Frontal cortex (tissue), 4 donors: ENCODE data around the gene FAM131A. TPM values are rescaled to one million over a fixed set of nuclear protein-coding genes. Genes with fewer than 3 reads are reported as not detected.

Source experiments
- DNase-seq, 2 donors: peaks; one replicate each; pipeline ENCODE4 v3.0.0; 2012; ENCODE audit warnings: low spot score in 2 of 2
- FAIRE-seq: peaks from 2 replicates; lab custom pipeline; 2012; peaks lifted over from hg19 to GRCh38; lab: Jason Lieb, UNC
- total RNA-seq: library from RNA; depleted of rRNA; stranded (reverse); fragments of >200 nt; gene quantifications from one replicate; pipeline ENCODE4 v1.2.3, GENCODE V29; 2014
- donor health status: control.
- donor health status: control.
- donor health status: control.

The FAM131A gene
- total RNA-seq, 1 donor from 2014 or later: 60.7 TPM

- FAIRE-seq (no peak), DNase-seq (no peak)
Measured at GRCh38 chr3:184315871-184316661, 21.3 kb upstream of the FAM131A start.

GRCh38 chr3:184316792-184317191 lies 20.6 kb upstream of the FAM131A start:
- DNase-seq (no peak), FAIRE-seq (no peak)

GRCh38 chr3:184317201-184317600 lies 20.2 kb upstream of the FAM131A start:
- DNase-seq (peak in 1 of 2 donors; percentile 4), FAIRE-seq (no peak)

- DNase-seq (peak; percentile 88 to 96), FAIRE-seq (no peak)
Measured at GRCh38 chr3:184320104-184320445, 17.3 kb upstream of the FAM131A start.

- no peak for FAIRE-seq
- DNase-seq: no peak
Measured at GRCh38 chr3:184321666-184322065, 15.7 kb upstream of the FAM131A start.

- peak; percentile 3 to 7 for DNase-seq
- FAIRE-seq: no peak
Measured at GRCh38 chr3:184322731-184323487, 14.5 kb upstream of the FAM131A start.

- FAIRE-seq (no peak), DNase-seq (peak in 1 of 2 donors; percentile 1)
Measured at GRCh38 chr3:184323696-184324095, 13.7 kb upstream of the FAM131A start.

- FAIRE-seq (no peak), DNase-seq (peak in 1 of 2 donors; percentile 2)
Measured at GRCh38 chr3:184325269-184325668, 12.1 kb upstream of the FAM131A start.

- DNase-seq (peak in 1 of 2 donors; percentile 4), FAIRE-seq (no peak)
Measured at GRCh38 chr3:184325715-184326369, 11.6 kb upstream of the FAM131A start.

- no peak for FAIRE-seq
- no peak for DNase-seq
Measured at GRCh38 chr3:184327171-184327570, 10.2 kb upstream of the FAM131A start.

GRCh38 chr3:184328516-184328915 lies 8.9 kb upstream of the FAM131A start:
- FAIRE-seq (no peak), DNase-seq (no peak)

- FAIRE-seq (no peak), DNase-seq (no peak)
Measured at GRCh38 chr3:184332370-184333090, 4.9 kb upstream of the FAM131A start.

GRCh38 chr3:184333190-184333589 lies 4.2 kb upstream of the FAM131A start:
- FAIRE-seq (no peak), DNase-seq (no peak)

- FAIRE-seq (no peak), DNase-seq (no peak)
Measured at GRCh38 chr3:184333700-184334099, 3.7 kb upstream of the FAM131A start.

- no peak for DNase-seq
- FAIRE-seq: no peak
Measured at GRCh38 chr3:184334470-184335158, 2.8 kb upstream of the FAM131A start.

GRCh38 chr3:184335291-184335660 lies 2.1 kb upstream of the FAM131A start:
- DNase-seq: no peak
- FAIRE-seq: no peak

GRCh38 chr3:184335661-184336546 lies 1.5 kb upstream of the FAM131A start:
- DNase-seq: peak; percentile 91 to 94
- no peak for FAIRE-seq

- DNase-seq: peak; percentile 61 to 79
- no peak for FAIRE-seq
Measured at GRCh38 chr3:184336547-184337398, 627 bp upstream of the FAM131A start.
